A172 (cell line): ENCODE data around the gene ADAMTSL1. TPM values are rescaled to one million over a fixed set of nuclear protein-coding genes. Genes with fewer than 3 reads are reported as not detected.

ENCODE experiments used
- DNase-seq: peaks from one replicate; pipeline ENCODE4 v3.0.0-alpha.2; 2015; ENCODE audit warnings: low spot score
- total RNA-seq: library from RNA; depleted of rRNA; stranded (reverse); fragments of >200 nt; shearing (Covaris generic); gene quantifications from 2 replicates; pipeline ENCODE4 v1.2.3, GENCODE V29; 2014

Gene ADAMTSL1
- total RNA-seq, 1 experiment from 2014 or later, result 11.4 TPM

DNA sequence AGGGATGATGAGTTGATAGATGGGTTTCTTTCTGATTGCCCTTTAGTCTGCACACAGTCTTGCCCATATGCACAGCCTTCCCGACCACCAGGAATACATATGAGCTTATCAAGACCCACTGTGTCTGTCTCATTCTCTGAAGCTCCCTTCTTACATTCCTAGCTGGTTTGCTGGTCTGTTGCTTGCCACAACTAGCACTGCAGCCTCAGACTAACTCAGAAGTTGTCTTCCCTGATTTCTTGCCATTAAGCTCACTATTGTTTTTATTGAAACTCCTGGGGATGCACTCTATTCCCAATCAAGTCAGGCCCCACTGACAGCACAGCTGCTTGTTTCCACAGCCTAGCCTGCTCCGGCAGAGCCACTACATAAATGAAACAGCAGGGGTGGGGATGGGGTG is 461.6 kb downstream of the ADAMTSL1 start:
- no peak for DNase-seq

GRCh38 chr9:18936094-18936871 is 462.3 kb downstream of the ADAMTSL1 start:
- no peak for DNase-seq

- DNase-seq, result no peak
Measured at GRCh38 chr9:18939943-18940342, 466.0 kb downstream of the ADAMTSL1 start.

DNA sequence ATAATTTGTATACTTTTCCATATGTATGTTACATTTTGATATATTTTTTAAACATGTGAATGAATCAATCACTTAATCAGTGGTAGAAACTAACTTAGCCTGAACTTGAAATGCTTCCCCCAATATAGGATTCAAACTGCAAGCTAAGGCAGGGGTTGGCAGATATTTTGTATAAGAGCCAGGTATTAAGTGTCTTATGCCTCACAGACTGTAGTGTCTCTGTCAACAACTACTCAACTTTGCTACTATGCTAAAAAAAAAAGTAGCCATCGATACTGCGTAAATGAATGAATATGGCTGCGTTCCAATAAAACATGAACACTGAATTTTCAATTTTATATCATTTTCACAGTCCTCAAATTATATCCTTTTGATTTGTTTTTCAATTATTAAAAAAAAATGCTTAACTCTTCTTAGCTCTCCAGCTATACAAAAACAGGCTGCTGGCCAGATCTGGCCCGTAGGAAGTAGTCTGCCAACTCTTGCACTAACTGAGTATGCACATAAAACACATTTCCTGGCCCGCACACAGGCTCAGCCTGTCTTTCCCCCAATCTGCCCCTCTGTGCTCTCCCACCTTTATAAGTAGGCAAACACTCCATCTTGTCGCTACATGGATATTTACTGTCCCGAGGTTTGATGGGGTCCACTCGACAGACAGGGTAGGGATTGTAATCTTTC is 467.2 kb downstream of the ADAMTSL1 start:
- no peak for DNase-seq

GRCh38 chr9:18942801-18943200 is 468.8 kb downstream of the ADAMTSL1 start:
- DNase-seq, result no peak

DNA sequence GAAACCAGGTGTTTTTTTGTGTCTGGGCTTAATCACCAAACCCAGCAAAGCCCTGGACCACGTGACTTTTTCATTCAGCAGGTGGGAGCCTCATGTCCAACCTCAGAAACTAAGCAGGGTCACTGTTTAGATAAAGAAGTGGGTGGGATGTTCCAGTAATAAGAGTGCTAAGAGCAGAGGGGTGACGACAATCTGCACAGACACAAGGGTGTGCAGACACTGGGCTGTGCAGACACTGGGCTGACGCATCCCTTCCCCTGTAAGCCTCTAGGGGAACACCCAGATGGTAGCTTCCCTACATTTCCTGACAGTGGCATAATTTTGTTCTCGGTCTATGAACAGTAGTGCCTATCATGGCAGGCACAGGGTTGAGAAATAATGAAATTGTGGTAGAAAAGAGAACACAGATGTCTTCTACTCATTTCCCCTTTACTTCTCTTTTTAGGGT is 474.0 kb downstream of the ADAMTSL1 start:
- no peak for DNase-seq

DNA sequence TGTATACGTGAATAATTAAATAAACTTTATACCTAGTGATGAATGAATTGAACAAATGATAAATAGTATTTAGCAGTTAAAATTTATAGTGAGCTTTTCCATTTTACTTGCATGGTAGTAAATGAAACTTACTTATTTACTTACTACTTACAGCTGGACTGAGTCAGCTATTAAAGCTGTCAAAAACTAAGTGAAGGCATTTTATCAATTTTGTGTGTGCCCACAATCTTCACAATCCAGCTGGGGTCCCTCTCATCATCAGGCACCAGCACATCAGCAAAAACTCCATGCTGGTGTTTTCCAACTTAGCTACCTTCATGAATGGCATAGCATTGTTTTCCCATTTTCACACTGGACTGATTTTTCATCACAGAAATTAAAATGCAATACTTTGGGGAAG is 478.0 kb downstream of the ADAMTSL1 start:
- no peak for DNase-seq

DNA sequence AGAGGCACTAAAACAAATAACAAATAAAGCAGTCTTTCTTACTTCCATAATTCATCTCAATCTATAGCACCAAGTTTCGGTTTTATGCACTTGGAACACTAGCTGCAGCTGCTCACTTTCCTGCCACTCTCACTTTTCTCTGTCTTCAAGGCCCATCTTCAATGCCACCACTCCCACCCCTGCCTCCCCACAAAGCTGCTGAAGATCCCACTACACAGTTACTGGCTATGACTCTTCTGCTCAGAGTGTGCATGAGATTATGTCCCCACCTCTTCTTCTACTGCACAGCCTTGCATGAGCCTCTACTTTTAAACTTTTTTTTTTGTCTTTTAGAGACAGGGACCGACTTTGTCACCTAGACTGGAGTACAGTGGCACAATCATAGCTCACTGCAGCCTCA is 481.7 kb downstream of the ADAMTSL1 start:
- no peak for DNase-seq
